Pons (tissue), 1 donor: ENCODE data around the gene PRR7.
"Not testable (repeated sequence)": the region's sequence is repeated elsewhere in the genome, so short reads cannot be mapped to it uniquely, and the experiment has no call there.

ENCODE experiments used
- DNase-seq: peaks from one replicate; pipeline ENCODE4 v3.0.0-alpha.2; 2016; ENCODE audit warnings: low spot score

The PRR7 gene

DNA sequence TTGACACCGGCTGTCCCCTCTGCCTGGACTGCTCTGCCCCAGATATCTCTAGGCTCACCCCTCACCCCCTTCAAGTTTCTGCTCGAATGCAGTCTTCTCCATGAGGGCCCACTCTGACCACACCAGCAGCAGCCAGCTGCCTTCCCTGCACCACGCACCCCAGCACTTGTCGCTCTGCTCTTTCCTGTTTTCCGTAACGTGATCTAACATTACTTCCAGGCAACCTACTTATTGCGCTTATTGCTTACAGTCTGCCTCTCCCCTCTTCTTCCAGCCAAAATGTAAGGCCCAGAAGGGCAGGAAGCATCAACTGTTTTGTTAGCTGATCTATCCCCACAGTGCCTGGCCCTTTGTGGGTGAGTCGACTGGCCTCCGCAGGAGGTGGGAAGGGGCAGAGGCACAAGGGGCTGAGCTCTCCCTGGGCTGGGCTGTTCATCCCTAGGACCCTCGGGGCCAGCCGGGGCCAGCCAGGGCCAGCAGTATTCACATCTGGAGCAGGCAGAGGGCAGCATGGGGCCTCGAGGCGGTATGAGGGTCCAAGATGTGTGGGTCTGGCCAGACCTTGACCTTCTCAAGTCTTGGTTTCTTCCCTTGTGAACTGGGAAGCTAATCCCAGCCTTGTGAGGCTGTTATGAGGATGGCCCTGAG, 38.4 kb downstream of the PRR7 start:
- no peak for DNase-seq

DNA sequence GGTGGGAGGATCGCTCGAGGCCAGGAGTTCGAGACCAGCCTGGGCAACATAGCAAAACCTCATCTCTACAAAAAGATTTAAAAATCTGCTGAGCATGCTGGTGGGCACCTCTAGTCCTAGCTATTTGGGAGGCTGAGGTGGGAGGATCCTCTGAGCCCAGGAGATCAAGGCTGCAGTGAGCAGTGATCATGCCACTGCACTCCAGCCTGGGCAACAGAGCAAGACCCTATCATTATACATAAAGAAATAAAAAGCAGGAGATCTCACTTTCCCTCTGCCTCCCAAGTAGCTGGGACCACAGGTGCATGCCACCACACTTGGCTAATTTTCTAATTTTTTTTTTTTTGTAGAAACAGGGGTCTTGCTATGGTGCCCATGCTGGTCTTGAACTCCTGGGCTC, 39.1 kb downstream of the PRR7 start:
- not testable (repeated sequence) for DNase-seq

DNA sequence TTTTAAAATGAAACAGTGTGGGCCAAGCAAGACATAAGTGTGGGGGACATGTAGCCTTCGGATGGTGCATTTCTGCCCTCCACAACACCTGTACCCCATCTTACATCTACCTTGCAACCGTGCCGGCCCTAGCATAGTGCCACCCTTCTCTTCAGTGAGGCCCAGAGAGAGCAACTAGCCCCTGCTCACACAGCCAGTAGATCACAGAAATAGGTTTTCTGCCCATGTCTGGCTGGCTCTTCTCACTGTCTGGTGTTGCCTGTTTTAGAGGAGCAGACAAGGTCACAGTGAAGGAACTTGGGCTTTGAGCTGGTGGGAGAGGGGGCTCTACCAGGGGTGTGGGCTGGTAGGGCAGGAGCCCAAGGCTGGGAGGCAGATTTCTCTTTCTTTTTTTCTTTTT, 39.6 kb downstream of the PRR7 start:
- no peak for DNase-seq

DNA sequence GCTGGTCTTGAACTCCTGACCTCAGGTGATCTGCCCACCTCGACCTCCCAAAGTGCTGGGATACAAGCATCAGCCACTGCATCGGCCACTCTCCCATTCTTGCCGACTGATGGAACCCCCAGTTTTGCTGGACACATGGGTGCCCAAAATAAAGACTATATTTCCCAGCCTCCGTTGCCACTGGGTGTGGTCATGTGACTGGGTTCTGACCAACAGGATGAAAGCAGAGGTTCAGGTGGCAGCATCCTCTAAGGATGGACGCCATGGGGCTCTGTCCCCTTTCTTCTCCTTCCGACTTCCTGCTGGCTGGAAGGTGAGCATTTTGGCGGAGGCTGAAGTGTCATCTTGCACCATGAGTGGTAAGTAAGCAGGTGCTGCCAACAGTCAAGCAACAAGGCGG, 40.5 kb downstream of the PRR7 start:
- no peak for DNase-seq

DNA sequence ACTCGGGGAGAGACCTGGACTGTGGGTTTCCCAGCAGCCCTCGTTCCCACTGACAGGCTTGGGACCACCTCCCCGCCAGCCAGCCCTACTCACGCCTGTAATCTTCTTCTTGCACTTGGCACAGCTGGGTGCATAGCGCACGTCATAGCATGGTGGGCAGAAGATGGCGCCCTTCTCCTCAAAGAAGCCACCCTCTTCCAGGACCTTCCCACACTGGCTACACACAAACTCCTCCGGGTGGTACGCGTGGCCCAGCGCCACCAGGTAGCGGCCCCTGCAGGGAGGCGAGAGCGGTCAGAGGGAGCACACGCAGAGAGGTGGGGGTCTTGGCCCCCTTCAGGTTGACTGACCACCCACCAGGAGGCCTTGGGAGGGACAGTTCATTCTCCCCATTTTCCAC, 41.4 kb downstream of the PRR7 start:
- no peak for DNase-seq

DNA sequence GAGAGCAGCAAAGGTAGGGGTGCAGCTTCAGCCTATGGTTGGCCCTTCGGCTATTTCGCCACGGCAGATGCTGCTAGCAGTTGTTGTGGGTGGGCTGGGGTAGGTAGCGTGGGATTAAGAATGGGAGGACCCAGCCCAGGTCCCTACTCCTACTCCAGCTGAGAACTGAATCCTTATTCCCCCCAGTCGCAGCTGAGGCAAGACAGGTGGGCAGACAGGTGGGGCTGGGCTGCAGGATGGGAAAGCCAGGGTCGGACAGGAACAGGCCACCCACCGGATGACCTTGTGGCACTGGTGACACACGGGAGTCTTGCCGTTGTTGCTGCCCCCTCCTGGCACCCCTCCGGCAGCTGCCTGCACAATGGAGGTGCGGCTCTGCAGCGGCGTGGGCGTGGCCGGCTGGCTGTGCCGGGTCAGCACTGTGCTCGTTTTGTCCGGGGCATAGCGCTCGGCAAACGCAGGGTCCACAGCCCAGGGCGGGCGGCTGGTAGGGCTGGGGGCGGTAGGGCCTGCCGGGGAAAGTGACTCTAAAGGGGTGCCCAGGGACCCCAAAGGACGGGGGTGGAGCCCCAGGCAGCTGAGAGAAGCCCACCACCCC, 42.6 kb downstream of the PRR7 start:
- DNase-seq, result no peak

DNA sequence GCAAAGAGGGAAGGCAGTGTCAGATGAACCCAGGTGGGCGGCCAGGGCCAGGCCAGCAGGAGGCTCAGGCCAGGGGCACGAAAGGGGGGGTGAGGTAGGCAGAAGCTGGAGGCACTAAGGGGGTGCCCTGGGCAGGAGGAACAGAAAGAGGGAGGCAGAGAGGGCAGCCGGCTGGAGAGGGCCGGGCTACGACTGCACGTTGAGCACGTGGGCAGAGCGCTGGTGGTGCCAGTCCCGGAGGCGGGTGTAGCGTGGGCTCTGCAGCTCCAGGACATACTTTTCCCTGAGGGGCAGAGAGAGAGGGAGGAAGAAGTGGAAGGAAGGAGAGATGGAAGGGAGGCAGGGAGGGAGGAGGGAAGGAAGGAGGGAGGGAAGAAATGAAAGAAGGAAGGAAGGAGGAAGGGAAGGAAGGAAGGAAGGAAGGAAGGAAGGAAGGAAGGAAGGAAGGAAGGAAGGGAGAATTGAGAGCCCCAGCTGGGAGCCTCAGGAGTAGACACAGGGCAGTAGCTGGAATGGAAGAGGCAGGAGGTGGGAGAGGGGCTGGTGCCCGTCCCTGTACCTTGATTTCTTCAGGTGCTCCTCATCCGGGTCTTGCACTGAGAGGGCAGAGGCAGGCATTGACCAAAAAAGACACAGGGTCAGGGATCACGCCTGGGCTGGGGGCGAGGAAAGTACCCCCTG, 43.8 kb downstream of the PRR7 start:
- DNase-seq, result no peak

DNA sequence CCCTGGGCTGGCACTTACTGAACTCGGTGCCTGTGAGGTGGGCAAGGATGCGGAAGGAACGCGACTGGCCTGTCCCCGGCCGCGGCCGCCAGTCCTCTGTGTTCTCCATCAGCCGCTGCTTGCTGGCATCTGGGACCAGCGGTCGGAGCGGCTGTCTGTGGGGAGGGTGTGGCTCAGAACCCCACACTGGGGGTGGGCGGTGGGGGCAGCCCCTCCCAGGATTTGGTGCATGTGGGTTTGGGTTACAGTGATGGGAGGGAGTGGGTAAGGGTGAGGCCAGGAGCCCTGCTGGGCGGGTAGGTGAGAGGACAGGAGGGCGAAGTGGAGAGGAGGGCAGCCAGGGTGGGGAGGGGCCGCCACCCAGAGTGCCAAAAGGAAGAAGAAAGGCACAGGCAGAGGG, 44.4 kb downstream of the PRR7 start:
- DNase-seq, result no peak

DNA sequence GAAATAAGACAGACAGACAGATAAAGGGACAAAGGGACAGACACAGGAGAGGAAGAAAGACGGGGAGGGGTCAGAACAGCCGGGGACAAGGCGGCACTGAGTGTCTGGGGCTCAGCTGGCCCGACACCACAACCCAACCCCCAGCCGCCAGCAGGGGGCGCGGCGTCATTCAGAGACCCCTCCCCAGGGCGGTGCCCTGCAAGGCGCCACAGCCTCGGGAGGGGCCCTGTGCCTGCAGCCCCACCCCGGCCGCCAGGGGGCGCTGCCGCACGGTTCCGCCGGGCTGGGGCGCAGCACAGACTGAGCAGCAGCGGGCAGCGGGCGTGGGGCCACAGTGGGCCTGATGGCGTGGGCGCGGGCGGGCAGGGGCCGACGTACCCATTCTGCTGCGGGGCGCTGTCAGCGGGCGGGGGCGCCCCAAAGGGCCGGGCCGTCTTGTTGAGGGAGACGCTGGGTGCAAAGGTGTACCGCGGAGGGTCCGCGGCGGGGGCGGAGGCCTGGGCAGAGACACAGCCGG, 44.9 kb downstream of the PRR7 start:
- DNase-seq, result no peak

DNA sequence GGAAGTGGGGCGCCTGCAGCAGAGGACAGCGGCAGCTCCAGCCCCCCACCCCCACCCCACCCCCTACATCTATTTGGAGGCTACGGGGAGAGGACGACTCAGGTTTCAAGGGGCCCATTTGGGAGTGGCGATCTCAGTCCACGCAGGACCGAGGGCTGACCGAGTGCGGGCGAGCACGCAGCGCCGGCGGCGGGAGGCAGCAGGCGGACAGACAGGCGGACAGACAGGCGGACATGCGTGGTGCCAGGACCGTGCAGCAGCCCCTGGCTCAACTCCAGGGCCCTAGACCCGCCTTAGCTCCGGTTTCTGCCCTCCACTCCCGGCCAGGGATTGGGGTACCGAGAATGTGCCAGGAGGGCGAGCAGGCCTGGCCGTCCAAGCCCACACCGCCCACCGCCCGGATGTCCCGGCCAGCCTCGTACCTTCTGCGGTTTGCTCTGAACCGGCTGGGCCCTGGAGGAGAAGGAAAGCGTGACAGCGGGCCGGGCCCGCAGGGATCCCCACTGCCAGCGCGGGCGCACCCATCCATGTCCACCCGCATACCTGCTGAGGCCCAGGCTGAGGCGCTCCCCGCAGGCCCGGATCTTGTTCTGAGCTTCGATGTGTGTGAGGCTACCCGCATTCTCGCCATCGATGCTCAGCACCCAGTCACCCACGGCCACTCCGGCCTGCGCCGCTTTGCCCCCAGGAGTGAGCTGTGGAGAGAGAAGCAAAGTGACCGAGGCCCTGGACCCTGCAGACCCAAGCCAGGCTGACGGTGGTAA, 45.6 kb downstream of the PRR7 start:
- no peak for DNase-seq

DNA sequence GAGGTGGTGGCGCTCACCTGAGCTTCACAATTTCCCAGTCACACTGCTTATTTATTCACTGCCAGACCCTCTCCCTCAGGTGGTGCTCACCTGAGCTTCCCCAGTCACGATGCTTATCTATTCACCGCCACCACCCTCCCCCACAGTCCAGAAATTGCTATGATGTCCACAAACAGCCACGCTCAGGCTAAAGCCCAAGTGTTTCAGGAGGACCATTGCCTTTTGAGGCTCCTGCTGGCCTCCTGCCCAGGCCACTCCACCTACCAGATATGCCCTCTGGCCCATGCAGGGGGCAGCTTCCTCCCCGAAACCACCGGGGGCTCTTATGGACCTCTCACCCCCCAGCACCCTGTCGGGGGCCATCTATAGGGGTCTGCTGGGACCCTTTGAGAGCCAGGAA, 46.2 kb downstream of the PRR7 start:
- no peak for DNase-seq

DNA sequence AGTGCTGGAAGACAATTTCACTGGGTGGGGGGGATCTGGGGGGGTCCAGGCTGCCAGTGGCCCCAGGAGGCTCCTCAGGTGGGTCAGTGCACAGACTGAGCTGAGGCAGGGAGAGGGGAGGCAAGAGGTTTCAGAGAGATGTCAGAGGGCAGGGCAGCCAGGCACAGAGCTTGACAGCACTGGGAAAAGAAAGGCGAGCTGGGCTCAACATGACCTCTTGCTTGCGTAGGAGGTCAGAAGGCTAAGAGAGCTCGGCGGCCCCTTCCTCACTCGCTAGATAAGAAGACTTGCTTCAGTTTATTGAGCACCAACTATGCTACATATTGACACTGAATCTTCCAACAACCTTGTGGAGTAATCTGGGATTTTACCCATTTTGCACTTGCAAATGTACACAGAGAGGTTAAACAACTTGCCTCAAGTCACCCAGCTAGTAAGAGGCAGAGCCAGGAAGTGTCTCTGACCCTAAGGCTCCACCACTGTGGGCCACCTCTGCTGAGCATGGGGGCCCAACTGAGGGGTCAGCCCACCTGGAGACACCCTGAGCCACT, 47.3 kb downstream of the PRR7 start:
- no peak for DNase-seq

DNA sequence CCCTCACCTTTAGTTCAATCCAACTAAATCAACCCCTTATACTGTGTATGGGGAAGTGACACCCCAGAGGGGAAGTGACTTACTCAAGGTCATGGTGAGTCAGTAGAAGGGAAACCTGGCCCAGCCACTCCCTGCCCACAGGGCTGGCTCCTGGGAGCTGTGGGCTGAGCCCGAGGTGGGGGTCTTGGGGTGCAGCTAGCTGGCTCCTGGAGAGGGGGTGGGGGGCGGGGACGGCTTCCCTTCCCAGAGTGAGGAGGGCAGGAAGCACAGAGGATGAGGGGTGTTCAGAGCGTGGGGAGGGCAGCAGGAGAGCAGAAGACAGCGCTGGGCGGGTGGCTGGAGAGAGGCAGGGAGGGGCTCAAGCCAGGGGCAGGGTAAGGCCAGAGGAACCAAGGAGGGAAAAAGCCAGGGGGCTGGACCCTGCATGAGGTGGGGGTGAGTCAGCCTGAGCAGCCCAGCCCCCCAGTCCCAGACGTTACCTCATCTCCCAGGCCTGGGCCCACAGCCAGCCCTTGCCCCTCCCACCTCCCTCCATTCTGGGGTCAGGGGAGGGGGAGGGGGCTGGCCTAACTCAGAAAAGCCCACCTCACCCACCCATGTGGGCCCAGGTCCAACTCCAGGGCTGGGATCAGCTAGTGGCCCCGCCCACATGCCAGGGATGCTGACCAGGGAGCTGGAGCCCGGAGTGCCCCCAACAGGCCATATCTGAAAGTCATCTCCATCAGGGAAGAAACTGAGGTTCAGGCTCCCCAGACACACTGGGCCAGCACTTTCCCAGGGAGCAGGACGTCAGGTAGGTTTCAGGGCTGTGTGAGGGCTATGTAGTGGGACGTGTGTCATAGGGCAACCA, 48.0 kb downstream of the PRR7 start:
- DNase-seq, result no peak

DNA sequence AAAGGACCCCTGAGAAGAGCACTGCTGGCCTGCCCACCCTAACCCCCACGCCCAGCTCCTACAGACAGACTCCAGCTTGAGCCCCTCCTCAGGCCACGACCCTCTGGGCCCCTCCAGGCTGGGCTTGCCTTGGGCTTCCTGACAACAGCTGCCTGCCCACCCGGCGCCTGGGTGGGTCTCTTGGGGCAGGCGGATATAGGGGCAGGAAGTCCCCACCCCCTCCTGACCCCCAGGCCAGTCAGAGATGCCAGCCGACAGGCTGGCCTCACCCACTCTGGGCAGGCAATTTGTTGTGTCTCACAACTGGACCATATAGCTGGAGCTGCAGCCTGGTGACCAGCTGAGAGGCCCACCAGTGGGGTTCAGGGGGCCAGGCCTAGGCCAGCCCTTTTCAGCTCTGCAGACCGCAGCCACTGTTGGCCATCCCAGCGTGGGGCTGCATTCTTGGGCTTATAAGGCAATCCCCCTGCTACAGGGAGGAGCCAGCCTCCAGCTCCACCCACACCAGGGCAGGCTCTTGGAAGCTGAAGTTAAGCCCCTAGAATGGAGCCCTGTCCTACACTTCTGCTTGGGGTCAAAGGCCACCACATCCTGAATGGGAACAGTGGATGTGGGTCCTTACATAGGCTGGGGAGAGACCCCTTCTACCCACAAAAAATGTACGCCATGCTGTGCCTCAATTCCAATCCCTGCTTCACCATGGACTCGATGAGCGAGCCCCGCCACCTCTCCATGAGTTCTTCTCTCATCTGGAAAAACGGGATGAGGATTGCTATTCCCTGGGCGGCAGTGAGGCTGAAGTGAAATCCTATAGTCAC, 48.8 kb downstream of the PRR7 start:
- no peak for DNase-seq

DNA sequence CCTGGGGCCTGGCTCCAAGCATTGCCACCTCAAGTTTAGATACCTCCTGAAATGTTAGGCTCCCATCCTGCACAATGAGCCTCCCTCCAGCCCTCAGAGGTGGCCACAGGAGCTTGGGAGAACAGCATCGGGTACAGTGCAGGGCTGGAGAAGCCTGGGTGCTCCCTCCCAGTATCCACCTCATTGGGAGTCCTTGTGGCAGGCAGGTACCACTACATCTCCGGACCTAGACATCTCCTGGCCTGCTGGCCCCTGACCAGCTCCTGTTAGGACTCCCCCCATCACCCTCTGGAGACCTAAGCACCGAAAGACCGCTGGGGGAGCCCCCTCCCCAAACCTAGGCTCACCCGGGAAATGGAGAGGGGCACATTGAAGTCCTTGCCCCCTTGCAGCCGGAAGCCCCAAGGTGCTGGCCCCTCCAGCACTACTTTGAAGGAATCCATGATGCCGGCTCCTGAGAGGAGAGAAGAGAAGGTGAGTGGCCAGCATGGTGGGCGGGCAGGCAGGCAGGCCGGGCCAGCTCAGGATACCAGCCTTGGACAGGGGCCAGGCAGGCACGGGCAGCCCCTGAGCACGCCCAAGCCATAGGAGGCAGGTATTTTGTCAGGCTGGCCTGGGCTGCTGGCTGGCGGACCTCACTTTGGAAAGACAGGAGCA, 49.6 kb downstream of the PRR7 start:
- no peak for DNase-seq

DNA sequence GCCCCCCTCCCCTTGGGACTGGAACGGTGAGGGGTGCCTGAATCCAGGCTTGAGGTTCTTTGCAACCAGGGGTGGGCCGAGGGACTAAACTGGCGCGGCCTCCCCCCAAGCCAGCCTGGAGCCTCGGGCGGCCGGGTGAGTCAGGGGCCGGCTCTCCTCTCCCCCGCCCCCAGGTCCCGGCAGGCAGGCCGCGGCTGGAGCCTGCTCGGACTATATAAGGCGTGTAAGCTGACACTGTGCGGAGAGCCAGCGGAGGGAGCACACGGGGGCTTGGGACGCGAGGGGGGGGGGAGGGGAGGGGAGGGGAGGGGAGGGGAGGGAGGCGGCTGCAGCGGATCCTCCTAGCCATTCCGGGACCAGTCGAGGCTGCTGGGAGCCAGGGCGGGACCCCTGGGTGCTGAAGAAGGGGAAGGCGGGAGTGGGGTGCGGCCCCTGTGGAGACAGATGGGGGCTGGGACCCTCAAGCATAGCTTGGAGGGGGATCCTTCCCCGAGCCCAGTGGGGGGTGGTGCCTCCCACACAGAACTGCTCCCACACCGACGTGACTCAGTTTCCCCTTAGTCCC, 50.2 kb downstream of the PRR7 start:
- DNase-seq, result no peak

DNA sequence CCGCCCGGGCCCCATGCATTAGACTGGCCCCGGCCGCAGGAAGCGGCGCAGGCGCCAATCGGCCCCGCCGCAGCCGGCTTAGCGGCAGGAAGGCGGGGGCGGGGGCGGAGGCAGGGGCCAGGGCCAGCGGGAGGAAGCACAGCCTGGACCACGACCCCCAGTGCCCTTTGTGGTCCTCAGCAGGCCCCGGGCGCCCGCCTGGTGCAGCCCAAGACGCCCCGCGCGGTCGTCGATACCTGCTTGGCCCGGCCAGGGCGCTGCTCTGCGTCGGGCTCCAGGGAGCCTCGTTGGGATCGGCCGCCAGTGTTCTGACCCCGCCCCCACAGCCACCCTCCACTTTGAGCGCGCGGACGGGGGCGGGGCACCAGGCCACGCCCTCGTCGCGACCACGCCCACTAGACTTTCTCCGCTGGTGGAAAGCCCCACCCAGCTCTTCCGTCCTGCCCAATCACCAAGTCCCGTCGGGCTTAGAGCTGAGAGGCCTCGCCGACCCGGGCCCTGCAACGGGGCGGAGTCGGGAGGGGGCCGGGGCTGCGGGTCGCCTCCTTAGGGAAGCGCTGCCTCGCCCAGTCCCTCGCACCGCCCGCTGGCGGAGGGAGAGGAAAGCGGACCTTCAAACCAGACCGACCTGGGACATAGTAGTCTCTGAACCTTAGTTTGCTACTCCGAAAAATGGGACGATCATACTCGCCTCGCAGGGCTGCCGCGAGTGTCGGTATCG, 50.8 kb downstream of the PRR7 start, which contains the start of gene PDLIM7:
PDLIM7 (minus strand) TSS at position 313 of the 721 bp plus-strand sequence. CDS start 1,092 bp downstream, outside the sequence.
- peak; percentile 82 for DNase-seq

DNA sequence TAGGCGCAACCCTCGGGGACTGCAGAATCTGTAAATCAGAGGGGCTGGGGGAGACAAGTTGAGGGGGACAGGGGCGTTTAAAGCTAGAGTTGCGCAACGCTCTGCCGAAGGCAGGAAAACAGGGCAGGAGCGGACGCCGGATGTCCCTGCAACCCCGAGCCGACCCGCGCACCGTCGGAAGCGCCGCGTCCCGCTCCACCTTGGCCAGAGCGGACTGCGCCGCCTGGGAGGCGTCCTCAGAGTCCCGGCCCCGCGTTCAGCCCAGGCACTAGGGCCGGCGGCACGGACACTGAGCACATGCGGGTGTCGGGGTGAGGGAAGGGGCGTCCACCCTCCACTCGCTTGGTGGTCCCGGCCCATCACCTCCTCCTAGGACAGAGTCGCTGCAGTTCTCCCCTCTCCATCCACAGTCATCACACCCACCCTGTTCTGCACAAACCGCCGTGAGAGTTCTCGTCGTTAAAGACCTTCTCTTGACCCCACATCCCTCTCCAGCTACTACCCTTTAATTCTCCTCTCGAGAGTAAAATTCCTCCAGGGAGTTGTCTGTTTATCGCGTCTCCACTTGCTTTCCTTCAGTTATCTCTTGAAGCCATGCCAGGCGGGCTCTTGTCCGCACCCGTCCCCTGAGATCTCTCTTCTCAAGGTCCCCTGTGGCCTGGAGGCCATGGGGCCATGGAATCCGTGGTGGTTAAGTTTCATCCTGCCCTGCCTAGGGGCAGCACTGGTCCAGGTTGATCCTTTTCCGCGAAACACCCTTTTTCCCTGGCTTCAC, 51.6 kb downstream of the PRR7 start:
- DNase-seq, result no peak
